Measurements from ENCODE around the gene RGL1.
"Not testable (repeated sequence)": the region's sequence is repeated elsewhere in the genome, so short reads cannot be mapped to it uniquely, and the experiment has no call there.

Gene RGL1

GRCh38 chr1:183804916-183805841 lies at the start of gene RGL1:
Gene RGL1 (plus strand): TSS chr1:183805120. CDS start chr1:183805298, 178 bp downstream.
- no peak for DNase-seq

DNA sequence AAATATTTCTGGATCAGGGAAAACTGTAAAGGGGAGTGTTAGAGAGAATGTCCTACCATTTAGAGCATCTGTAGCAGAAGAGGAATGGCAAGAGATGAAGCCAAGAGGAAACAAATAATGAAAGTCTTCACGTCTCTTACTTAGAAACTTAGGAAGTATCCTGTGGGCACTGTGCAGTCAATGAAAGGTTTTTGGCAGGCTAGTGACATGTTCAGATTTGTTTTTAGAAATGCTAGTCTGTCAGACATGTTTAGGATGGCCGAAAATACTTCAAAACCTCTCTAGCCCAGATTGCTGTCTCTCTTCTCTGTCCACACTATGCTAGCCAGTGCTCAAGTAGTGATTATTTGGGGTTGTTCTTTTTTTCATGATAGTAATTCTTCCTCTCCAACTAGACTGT lies 48.6 kb upstream of the RGL1 start:
- DNase-seq = no peak

GRCh38 chr1:183757061-183757460 lies 47.9 kb upstream of the RGL1 start:
- no peak for DNase-seq

DNA sequence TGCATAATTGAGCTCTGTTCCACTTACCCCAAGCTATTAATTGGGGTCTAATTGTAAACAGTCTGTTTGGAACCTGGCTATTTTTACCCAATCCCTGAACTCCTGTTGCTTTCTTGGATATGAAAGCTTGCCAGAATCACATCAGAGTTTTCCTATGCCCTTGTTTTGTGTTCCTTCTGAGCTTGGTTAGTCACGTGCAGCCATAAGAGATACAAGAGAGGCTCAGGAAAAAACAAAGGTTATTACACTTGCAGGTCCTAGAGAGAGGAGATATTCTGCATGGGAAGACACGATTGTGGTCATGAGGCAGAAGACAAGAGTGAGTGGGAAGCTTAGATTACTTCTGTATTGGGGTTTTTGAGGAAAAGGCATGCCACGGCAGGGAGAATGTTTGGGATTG lies 46.0 kb upstream of the RGL1 start:
- no peak for DNase-seq

DNA sequence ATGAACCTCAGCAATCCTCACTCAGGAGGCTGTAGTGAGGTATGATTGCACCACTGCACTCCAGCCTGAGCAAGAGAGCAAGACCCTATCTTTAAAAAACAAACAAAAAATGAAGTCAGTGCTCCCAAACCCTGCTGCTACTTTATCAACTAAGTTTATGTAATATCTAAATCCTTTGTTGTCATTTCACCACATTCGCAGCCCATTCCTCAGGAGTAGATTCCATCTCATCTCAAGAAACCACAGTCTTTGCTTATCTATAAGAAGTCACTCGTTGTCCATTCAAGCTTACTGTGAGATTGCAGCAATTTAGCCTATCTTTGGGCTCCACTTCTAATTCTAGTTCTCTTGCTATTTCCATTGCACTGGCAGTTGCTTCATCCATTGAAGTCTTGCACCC lies 44.3 kb upstream of the RGL1 start:
- no peak for DNase-seq

DNA sequence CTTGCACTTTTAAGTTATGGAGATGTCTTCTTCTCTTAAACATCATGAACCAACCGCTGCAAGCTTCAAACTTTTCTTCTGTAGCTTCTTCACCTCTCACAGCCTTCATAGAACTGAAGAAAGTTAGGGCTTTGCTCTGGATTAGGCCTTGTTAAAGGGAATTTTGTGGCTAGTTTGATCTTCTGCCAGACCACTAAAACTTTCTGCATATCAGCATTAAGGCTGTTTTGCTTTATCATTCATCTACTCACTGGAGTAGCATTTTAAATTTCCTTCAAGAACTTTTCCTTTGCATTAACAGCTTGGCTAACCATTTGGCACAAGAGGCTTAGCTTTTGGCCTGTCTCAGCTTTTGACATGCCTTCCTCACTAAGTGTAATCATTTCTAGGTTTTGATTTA lies 43.0 kb upstream of the RGL1 start:
- no peak for DNase-seq

DNA sequence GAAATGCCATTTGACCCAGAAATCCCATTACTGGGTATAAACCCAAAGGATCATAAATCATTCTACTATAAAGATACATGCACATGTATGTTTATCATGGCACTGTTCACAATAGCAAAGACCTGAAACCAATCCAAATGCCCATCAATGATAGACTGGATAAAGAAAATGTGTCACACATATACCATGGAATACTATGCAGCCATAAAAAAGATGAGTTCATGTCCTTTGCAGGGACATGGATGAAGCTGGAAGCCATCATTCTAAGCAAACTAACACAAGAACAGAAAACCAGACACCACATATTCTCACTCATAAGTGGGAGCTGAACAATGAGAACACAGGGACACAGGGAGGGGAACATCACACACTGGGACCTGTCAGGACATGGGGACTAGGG lies 42.1 kb upstream of the RGL1 start:
- DNase-seq = not testable (repeated sequence)

DNA sequence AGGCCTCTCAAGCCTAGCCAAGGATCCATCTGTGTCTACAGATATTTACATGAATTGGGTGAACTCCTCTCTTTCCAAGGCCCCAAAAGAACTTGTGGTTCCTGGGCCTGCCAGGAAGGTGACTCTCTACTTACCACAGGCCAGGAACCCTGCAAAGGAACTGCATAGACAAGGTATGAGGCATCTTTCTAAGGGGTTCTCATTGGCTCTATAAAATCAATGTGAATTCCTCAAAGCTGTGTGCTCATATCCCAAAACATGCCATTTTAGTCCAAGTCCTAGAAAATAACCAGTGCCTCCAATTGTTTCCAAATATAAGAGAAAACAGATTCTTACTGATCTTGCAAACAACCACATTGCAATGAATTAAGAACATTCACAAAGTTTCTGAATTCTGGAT lies 39.9 kb upstream of the RGL1 start:
- no peak for DNase-seq

DNA sequence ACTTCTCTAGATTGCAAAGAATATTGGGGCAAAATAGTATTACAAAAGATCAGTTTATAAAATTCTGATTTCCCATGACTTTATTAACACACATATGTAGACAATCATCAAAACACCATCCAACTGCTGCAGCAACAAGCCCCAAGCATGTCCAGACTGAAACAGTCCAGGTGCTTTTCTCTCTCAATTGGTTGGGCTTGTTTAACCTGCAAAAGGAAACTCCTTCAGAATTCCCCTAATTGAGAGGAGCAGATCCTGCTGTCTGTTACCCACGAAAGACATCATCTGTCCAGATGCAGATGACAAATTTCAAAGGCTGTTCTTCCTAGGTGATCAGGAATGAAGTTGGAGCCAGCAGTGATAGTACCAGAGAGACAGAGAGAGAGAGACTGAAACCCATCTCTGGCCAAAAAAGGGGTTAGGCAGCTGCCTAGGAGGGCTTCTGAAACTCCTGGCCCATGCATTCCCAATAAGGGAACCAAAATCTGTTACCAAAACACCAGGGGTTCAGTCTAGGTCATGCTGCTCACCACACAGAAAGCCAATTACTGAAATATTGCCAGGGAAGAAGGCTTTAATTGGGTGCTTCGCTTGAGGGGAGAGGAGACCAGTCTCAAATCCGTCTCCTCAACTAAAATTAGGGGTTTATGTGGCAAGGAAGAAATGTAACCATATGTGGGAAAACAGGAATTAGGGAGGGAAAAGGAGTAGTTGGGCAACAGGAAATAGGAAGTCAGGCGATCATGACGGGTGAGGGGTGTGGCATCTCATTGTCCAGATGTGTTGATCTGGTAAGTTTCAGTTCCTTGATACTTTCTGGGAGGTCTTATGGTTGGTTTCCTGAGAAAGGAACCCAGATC lies 34.7 kb upstream of the RGL1 start:
- DNase-seq = no peak

DNA sequence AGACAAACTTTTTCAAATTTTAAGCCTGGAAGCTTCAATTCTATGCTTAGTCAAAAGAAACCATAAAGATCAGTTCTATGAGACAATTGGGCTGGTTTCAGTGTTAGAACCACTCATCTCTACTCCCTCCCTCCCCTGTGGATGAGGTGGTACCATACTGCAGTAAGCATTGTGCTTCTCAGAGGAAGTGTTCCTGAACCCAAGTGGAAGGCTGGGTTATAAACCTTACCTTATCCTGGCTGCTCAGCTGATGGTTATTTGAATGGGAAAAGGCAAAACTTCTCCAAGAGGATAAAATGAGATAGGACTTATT lies 34.1 kb upstream of the RGL1 start:
- DNase-seq = no peak

GRCh38 chr1:183773482-183774274 lies 31.2 kb upstream of the RGL1 start:
- DNase-seq = no peak

GRCh38 chr1:183774938-183775337 lies 30.0 kb upstream of the RGL1 start:
- DNase-seq = no peak

DNA sequence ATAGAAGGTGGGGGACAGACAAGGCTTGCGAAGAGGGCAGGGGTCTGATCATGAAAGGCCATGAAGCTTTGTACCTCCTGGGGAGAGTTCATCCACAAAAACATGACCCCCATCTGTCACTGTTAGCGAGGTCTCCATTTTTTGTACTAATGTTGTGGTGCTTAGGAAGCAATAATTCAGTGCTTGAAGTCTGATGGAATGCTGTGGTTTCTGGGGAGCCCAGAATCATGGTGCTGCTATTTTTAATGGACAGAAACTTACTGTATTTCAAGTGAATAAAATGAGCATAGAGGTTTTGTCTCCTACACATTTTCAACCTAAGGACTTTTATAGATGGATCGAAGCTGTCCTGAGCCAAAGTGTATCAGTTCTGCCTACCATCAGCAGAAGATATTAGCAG lies 28.2 kb upstream of the RGL1 start:
- no peak for DNase-seq

- DNase-seq = no peak
Measured at GRCh38 chr1:183777328-183777727, 27.6 kb upstream of the RGL1 start.

DNA sequence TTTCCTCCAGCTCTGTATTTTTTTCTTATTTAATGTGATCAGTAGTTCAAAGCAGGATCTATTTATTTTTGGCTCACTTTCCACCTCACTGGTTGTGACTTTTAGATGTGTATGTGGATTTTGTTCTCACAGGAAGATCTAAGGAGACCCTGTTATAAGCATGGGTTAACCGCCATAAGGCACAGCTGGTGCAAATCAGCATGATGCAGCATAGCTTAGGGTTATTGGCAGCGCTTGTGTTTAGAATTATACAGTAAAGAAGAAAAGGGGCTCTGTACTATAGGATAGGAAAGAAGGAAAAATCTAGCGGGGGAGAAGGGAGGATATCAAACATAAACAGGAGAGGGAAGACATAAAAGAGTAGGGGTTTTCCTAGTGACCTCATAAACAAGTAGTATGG lies 26.9 kb upstream of the RGL1 start:
- DNase-seq = peak; percentile 53

GRCh38 chr1:183778568-183779433 lies 26.1 kb upstream of the RGL1 start:
- DNase-seq = peak; percentile 23

DNA sequence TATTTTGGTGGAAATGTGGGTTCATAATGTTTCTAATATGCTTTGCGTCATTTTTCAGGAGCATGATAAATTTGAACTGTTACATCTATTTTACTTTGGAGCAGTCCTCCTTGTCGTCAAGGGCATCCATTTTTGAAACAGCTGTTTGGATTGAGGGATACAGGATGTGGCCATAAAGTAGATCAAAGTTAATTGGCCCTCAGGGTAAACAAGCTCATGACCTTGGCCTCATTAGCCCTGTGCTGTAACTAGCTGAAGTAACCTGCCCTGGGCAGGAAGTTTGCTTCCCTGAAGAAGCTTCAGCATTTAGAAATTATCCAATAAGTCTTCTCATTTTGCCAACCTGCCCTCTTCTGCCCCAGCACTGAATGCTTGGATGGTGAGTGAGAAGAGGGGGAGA lies 24.8 kb upstream of the RGL1 start:
- DNase-seq = no peak

DNA sequence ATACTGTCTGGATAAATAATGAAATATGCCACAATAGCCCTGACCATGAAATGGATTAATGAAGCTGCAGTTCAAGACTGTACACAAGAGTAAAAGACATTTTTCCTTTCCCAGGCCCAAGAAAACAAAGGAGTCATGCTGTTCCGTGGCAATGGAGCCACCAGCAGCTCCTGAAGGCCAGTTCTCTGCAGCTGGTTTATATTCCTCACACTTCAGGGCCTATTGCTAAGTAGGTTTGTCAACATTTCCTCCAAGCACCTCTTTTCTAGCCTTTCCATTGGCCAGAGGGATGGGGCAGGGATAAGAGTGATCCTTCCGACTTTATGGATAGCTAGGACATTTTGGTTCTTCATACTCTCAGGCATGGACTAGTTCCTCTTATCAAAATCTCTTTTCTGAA lies 24.2 kb upstream of the RGL1 start:
- DNase-seq = no peak

DNA sequence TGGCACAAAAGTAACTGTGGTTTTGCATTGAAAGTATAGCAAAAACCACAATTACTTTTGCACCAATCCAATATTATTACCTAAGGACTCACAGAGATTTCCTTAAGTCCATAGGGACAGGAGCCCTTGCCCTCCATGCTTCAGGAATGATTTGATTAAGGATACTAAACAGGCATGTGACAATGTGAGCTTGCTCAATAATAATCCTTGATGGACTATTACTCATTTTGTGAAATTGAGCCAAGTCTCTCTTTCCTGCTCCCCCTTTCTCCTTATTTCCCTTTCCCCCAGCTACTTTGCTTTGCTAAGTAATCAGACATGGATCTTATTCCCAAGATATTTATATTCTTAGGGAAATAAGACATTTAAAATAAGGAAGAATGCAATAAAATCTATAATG lies 21.6 kb upstream of the RGL1 start:
- no peak for DNase-seq

DNA sequence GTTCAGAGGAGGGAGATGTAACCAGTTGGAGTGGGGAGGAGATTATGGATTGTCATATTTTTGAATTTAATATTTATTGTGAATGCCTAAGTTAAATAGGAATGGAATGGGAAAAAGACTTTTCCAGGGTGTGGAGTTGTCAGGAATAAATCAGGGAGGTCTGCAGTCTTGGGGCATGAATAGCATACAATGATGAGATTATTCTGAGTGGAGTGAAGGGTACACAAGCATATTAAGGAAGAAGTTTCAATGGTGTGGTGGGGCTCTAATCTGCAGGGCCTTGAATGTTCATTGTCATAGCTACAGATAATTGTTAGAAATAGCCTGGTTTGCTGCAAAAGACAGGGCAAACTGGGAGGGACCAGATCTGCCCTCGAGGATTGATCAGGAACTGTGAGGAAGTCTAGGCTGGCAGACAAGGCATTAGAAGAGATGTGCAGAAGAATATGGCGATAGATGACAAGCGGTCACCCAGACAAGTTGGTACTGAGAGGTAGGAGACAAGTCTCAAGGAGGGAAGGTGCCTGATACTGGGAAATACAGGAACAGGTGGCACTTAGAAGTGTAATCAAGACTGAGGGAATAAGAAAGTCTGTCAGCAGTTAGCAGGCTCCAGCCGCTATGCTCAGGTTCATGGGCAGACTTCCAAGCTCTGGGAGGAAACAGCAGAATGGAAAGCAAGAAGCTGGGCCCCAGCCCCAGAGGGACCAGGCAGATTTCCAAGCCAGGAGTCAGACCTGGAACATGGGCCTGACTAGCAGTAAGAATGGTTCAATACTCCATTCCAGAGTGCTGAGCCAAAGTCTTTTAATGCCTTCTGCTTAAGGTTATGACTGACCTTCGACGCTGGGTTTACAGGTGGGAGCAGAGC lies 20.9 kb upstream of the RGL1 start:
- peak; percentile 93 for DNase-seq

DNA sequence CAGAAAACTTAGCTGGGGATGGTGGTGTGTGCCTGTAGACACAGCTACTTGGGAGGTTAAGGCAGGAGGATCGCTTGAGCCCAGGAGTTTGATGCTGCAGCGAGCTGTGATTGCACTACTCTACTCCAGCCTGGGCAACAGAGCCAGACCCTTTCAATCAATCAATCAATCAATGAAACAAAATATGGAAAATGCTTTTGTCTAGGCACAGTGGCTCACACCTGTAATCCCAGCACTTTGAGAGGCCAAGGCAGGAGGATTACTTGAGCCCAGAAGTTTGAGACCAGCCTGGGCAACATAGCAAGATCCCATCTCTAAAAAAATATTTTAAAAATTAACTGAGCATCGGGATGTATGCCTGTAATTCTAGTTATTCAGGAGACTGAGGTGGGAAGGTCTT lies 19.0 kb upstream of the RGL1 start:
- DNase-seq = not testable (repeated sequence)
